ENCODE data around the gene SUGCT.

- no peak for TF ChIP-seq POLR2AphosphoS5 (IDR thresholded peaks at IDR 0.05; ENCODE audit: low read depth, low read length)
- TF ChIP-seq REST (IDR thresholded peaks at IDR 0.05; ENCODE audit: insufficient read depth in 1 of 2, low read depth in 2 of 2, low read length in 2 of 2): no peak
Observed at GRCh38 chr7:40470091-40470592, 335.3 kb downstream of the SUGCT start.
